ENCODE data around the gene ZNF638.

ZNF638 gene

GRCh38 chr2:71336802-71337201 is 5.2 kb downstream of the ZNF638 start:
- DNase-seq (ENCODE audit: low spot score): no peak

- DNase-seq (ENCODE audit: low spot score): no peak
These were observed 6.2 kb downstream of the ZNF638 start for GRCh38 chr2:71337776-71338175.

GRCh38 chr2:71339685-71340084 is 8.1 kb downstream of the ZNF638 start:
- no peak for DNase-seq (ENCODE audit: low spot score)

- peak; percentile 24 for DNase-seq (ENCODE audit: low spot score)
These were observed 8.6 kb downstream of the ZNF638 start for GRCh38 chr2:71340176-71340575.

- DNase-seq (ENCODE audit: low spot score): no peak
These were observed 10.1 kb downstream of the ZNF638 start for GRCh38 chr2:71341645-71342044.

GRCh38 chr2:71346065-71346464 is 14.5 kb downstream of the ZNF638 start:
- DNase-seq (ENCODE audit: low spot score): no peak

GRCh38 chr2:71347517-71347916 is 15.9 kb downstream of the ZNF638 start:
- no peak for DNase-seq (ENCODE audit: low spot score)

- no peak for DNase-seq (ENCODE audit: low spot score)
These were observed 16.7 kb downstream of the ZNF638 start for GRCh38 chr2:71348302-71348701.

- DNase-seq (ENCODE audit: low spot score): no peak
These were observed 21.7 kb downstream of the ZNF638 start for GRCh38 chr2:71353248-71353647.

- DNase-seq (ENCODE audit: low spot score): no peak
These were observed 27.5 kb downstream of the ZNF638 start for GRCh38 chr2:71358931-71359671.

- no peak for DNase-seq (ENCODE audit: low spot score)
These were observed 28.9 kb downstream of the ZNF638 start for GRCh38 chr2:71360434-71360975.

- no peak for DNase-seq (ENCODE audit: low spot score)
These were observed 30.0 kb downstream of the ZNF638 start for GRCh38 chr2:71361631-71362030.

GRCh38 chr2:71362447-71362846 is 30.9 kb downstream of the ZNF638 start:
- no peak for DNase-seq (ENCODE audit: low spot score)

- no peak for DNase-seq (ENCODE audit: low spot score)
These were observed 38.4 kb downstream of the ZNF638 start for GRCh38 chr2:71370015-71370414.

GRCh38 chr2:71372042-71372441 is 40.5 kb downstream of the ZNF638 start:
- DNase-seq (ENCODE audit: low spot score): no peak

- no peak for DNase-seq (ENCODE audit: low spot score)
These were observed 47.5 kb downstream of the ZNF638 start for GRCh38 chr2:71379086-71379485.

GRCh38 chr2:71380665-71381064 is 49.1 kb downstream of the ZNF638 start:
- no peak for DNase-seq (ENCODE audit: low spot score)

GRCh38 chr2:71385012-71385411 is 53.4 kb downstream of the ZNF638 start:
- DNase-seq (ENCODE audit: low spot score): no peak

GRCh38 chr2:71388214-71388613 is 56.6 kb downstream of the ZNF638 start:
- no peak for DNase-seq (ENCODE audit: low spot score)

- peak; percentile 93 for DNase-seq (ENCODE audit: low spot score)
These were observed 57.9 kb downstream of the ZNF638 start for GRCh38 chr2:71389384-71390072.

- DNase-seq (ENCODE audit: low spot score): no peak
These were observed 61.6 kb downstream of the ZNF638 start for GRCh38 chr2:71393216-71393615.

- DNase-seq (ENCODE audit: low spot score): no peak
These were observed 63.9 kb downstream of the ZNF638 start for GRCh38 chr2:71395471-71395870.

GRCh38 chr2:71402427-71402826 is 70.8 kb downstream of the ZNF638 start:
- DNase-seq (ENCODE audit: low spot score): no peak
